NCI-H2029 (cell line): ENCODE data around the gene CRYM.

ENCODE experiments used
- DNase-seq: peaks from one replicate; lab custom pipeline; 2025; lab: John Stamatoyannopoulos, UW

CRYM gene

DNA sequence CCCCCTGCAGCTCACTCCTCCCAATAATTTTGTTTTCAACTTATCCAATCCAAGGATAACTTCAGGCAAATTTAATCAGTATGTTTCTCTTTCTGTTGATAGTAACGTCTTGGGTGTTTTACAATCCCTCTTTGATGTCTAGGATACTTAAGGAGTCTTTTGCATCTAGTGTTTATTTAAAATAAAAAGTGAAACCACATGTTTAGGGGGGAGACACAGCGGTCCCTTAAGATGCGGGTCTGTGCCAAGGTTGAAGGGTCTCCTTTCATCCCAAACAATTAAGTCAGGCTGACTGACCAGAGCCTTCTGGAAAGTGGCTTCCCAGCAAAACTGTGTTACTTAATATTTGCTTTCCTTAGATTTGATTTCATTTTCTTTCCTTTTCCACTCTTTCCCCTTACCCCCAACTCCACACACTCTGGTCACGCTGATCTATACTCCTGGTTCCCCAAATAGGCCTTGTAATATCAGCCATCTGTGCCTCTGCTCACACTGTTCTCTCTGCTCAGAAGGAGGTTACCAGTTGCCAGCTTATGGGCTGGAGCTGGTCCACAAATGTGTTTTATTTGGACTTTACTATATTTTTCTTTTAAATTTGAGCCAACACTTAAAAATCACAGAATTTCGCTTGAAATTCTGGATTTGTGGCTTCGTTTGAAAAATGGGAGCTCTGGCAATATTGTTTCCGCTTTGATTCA lies 33.4 kb downstream of the CRYM start:
- DNase-seq: no peak

DNA sequence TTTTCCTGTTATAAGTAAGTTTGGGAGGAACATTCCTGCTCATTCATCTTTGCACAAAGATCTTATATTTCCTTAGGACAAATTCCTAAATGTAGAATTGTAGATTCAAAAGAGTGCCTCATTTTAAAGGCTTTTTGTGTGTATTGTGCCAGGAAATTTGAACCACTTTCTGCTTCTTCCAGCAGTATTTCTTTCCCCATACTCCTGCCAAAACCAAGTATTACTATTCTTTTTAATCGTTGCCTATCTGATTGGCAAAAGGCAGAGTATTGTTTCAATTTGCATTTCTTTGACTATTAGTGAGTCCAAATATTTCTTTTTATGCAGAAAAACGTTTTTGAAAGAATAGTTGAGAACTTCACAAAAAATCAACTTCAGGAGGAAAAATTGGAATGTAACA lies 35.3 kb downstream of the CRYM start:
- no peak for DNase-seq

DNA sequence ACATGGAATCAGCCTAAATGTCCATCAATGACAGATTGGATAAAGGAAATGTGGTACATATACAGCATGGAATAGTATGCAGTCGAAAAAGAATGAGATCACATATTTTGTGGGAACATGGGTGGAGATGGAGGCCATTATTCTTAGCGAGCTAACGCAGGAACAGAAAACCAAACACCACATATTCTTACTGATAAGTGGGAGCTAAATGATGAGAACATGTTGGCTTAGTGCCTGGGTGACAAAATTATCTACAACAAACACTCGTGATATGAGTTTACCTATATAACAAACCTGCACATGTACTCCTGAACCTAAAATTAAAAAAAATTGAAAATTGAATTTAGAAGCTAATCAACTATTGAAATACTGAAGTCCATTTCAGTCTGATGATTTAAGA lies 38.4 kb downstream of the CRYM start:
- DNase-seq: no peak

DNA sequence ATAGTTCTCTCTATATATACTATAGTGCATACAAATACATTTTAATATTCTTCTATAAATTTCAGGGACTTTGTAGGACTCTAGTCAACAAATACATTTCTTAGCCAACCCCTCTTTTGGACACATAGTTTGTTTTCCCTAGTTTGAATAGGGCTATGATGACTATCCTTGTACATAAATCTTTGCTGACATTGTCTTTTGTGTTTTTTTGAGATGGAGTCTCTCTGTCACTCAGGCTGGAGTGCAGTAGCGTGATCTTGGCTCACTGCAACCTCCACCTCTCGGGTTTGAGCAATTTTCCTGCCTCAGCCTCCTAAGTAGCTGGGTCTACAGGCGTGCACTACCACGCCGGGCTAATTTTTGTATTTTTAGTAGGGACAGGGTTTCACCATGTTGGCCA lies 41.3 kb downstream of the CRYM start:
- no peak for DNase-seq

DNA sequence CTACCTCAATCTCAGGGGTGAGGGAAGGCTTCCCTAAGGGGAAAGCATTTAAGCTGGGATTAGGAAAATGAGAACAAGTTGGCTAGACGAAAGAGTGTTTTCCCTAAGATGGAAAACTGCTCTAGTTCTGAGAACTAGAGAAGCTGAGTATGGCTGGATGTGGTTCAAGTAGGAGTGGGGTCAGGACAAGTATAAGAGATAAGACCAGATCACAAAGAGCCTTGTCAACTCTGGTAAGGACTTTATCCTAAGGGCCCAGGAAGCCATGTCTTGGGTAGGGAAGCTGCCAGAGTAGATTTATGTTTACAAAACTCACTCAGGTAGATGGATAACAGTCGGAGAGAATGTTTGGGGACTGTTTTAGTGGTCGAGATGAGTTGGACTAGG lies 42.9 kb downstream of the CRYM start:
- DNase-seq: no peak

DNA sequence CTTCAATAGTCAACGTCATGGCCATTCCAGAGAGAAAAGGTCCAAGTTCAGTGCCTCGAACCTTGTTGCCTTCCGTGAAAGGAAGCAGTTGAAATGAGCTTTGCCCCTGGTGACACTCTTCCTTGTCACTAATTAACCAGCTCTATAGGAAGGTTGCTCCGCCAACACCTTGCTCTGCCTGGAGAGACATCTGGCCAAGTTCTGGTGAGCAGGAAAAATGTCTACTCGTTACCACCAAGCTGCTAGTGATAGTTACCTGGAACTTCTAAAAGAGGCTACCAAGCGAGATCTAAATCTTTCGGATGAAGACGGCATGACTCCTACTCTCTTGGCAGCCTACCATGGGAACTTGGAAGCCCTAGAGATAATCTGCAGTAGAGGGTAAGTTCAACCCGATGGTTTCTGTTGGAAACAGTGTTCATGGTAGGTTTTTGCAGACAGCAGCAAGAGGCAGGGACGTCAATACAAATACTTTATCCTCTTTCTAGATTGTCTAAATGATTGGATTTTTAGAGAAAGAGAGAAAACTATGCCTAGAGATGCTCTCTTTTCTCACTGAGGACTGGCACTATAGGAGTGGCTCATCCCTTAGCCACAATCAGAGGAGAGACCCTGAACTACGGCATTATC lies 44.5 kb downstream of the CRYM start, which contains the start of gene ANKS4B:
ANKS4B (plus strand) TSS at position 179 of the 630 bp plus-strand sequence; CDS start at position 218, 39 bp downstream.
- DNase-seq: no peak

DNA sequence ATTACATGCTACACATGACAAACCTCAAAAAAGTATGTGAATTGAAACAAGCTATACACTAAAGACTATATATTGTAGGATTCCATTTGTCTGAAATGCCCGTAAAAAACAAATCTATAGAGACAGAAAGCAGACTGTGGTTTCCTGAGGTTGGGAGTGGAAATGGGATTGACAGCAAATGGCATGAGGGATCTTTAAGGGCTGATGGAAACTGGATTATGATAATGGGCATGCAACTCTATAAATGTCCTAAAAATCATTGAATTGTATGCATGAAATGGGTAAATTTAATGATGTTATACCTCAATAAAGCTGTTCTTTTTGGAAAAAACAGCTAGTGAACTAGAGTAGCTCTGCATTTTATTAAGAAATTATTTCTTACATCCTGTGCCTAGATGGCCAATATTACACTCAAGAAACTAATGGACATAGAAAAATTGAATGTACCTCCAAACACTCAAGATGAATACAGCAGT lies 45.0 kb downstream of the CRYM start:
- no peak for DNase-seq

DNA sequence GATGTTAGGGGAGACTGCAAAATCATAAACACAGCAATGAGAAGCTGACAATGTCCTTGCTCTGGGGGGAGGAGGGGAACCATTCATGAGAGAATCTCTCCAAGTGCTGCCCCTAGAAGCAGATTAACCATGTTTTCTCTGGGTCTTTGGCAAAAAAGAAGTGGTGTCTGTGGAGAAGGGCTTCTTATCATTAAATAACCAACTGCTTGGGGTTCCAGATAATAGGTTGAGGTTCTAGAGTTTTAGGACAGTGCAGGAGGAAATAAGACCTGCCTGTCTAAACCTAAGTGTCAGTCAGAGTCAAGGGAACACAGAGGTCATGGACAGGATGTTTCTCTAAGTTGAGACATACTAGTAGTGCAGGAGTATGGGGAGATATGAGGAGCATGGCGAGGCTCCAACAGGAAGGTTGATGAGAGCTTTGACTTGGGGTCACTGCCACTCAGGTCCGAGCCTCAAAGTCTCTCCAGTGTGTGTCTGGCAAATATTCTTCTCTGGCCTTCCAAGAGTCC lies 49.7 kb downstream of the CRYM start:
- no peak for DNase-seq

DNA sequence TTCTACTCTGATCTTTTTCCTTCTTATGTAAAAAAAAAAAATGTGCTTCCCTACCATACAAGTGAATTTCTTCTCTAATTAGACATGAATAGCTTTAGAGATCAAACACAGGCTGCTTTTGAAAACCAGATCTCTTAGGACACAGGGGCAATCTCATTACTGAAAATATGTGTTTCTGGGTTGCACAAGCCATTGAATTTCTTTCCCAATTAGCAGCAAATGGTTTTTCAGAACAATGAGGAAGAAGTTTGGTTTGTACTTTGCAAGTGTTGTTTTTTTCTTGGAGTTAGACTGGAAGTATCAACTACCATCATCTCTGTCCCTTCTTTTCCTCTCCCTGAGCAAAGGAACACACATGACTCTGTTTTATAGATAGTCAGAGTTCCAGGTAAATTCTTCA lies 50.2 kb downstream of the CRYM start:
- no peak for DNase-seq

DNA sequence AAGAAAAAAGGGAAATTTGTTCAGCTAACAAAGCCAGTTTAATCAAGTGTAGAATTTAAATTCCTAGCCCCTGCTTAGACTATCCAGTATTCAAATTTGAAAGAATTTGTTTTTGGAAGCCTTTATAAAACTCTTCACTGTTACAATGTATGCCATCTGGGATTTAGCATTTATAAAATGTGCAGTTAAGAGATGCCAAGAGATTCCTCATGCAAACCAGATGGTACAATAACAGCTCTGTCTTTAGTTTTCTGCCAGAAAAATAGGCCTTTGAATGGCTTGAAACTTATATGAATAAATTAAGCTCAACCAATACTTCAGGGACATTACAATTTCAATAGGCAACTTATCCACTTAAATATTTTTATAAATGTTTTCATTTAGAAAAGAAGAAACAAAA lies 51.3 kb downstream of the CRYM start:
- DNase-seq: no peak

DNA sequence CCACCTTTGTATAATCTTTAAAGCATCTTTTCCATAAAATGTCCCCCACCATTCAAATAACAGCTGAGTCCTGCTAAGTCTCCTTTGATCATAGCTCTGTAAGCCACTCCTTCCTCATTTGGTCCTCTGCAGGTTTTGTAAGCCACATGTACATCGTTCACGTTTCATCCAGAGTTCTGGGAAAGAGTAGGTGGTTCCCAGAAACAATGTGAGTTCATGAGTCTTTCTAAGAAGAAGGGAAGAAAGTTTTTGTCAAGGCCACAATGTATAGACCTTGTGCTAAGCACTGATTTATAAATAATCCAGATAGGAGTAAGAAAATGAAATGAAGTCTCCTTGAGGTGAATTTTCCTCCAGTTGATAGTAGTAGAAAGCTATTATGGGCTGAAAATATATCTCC lies 53.3 kb downstream of the CRYM start:
- DNase-seq: no peak

DNA sequence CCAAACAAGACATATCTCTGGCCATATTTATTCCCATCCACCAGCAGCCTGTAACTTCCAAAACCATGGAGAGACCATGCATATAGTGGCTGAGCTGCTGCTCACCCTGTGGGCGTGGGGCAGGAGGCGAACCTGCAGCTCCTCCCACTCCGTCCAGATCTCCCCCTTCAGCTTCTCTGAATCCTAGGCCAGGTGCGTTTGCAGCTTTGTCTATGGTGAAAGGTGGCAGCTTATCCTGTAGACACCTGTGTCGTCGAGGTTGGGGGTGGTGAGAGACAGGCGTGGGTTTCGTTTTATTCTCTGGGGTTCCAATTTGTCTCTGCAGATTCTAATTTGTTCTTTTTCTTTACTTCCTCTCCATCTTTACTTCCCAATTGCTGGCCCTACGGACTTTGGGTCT lies 54.3 kb downstream of the CRYM start:
- no peak for DNase-seq

DNA sequence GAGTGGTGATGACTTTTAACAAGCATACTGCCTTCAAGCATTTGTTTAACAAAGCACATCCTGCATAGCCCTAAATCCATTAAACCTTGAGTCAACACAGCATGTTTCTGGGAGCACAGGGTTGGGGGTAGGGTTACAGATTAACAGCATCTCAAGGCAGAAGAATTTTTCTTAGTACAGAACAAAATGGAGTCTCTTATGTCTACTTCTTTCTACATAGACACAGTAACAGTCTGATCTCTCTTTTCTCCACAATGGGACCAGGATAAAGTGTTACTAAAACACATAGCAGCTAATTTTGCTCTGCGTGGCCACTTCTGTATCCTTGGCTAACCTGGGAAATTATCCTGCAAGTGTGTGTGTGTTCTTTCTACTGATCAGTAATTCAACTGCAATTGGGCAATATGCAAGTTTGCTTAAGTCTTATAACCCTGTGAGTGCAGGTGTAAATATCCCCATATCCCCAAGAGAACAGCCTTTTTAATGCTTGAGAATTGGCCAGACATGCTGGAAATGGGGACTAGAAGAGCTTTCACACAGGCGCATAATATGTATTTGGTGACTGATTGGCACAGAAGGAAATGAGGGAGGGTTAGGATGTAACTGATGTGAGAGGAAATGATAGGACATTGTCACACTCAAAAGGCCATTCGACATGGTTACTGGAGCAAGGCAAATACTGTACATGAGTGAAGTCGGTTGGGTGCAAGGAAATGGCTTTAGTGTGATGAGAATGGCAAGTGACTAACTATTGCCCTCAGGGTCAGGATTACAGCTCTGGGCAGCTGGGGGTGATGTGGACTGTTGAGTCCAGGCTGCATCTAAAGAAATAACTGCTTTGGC lies 55.4 kb downstream of the CRYM start:
- peak; percentile 61 for DNase-seq

DNA sequence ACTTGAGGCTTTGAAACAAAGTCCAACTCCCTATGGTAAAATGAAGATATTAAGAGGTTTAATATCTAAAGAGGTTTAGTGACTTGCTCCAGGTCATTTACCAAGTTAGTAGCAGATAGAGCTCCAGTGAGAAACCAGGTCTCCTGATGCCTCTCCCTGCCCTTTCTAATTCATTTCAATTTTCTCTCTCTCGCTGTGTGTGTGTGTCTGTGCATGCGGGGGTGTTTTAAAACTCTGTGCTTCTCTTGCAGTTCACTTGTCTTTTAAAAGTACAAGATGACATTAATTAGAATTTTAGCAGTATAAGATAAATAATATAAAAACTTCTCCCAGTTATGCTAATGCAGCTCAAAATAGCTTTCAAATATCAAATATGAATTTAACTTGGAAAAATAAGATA lies 58.5 kb downstream of the CRYM start:
- no peak for DNase-seq

DNA sequence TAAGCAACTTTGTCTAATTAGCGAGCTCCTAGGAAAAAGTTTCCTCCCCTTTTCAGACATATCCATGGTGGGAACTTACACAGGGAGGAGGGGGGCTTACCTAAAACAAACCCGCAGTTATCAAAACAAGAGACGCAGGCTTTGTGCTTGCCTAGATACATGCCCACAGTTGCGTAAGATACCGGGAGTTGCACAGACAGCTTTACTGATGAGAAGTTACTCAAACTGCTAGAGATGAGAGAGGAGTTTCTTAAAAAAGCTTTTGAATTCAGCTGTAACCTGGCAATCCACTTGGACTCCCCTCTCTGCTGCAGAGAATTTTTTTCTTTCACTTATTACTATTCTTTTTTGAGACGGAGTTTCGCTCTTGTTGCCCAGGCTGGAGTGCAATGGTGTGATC lies 59.9 kb downstream of the CRYM start:
- DNase-seq: no peak

DNA sequence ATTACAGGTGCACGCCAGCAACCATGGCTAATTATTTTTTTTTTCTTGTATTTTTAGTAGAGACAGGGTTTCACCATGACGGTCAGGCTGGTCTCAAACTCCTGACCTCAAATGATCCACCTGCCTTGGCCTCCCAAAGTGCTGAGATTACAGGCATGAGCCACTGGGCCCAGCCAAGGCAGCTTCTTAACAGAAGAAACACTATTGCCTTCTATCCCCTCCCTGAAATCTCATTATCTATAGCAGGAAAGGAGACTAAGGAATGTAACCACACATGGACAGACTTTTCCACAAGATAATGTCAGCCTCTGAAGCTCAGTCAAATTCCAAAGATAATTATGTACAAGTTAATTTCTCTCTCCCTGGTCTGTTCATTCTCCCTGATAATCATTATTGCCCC lies 61.0 kb downstream of the CRYM start:
- DNase-seq: no peak

DNA sequence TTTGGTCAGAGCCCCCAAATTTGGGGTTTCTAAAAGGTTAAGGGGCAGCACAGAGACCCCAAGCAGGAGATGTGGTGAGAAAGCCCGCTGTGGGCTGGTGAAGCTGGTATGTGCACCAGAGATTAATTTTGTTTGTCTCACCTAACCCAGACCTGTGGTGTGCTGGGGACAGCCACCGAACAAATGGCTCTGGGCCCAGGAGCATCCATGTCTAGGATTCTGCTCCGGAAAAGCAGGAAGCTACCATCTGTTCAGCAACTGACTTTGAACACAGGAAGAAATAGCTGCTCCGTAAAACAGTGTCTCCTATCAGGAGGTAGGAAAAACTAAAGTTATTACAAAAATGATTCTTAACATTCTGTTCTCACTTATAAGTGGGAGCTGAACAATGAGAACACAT lies 64.0 kb downstream of the CRYM start:
- DNase-seq: no peak

DNA sequence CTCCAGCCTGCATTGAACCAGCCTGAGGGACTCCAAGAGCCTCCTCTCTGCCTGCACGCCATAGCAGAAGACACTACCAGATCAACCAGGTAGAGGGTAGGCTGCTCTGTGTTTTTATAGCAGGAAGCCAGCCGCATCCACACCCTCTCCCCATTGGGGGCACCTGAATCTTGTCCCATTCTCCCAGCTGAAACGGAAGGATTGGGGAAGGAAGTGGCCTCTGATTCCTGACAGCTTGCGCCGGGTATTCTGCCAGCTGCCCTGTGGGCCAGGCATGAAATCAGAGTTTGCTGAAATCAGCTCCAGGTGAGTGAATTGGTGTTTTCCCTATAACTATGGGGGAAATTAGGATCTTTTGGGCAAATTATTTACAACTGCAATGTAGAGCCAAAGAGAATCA lies 66.6 kb downstream of the CRYM start, which contains the start of gene ZP2:
ZP2 (minus strand) TSS at position 89 of the 400 bp plus-strand sequence; CDS start at position 62, 27 bp downstream.
- DNase-seq: no peak
